Left ventricle myocardium inferior (tissue), 1 donor: ENCODE data around the gene CELSR2. TPM values are rescaled to one million over a fixed set of nuclear protein-coding genes. Genes with fewer than 3 reads are reported as not detected.
A peak's percentile ranks its signal among the peaks of the same experiment; 100 is the strongest.

Experiments used
- DNase-seq: peaks from one replicate; pipeline ENCODE4 v3.0.0-alpha.2; 2020
- H3K27ac ChIP-seq: fragments of 200-600 bp; replicated peaks from 2 replicates; pipeline ENCODE4 v1.8.0; 2021
- H3K27me3 ChIP-seq: fragments of 200-600 bp; 2 replicates; pipeline ENCODE4 v1.8.0; 2021; ENCODE audit warnings: low read depth
- H3K36me3 ChIP-seq: fragments of 200-600 bp; 2 replicates; pipeline ENCODE4 v1.8.0; 2021
- H3K4me1 ChIP-seq: fragments of 200-600 bp; 2 replicates; pipeline ENCODE4 v1.8.0; 2021
- H3K4me3 ChIP-seq: fragments of 200-600 bp; 2 replicates; pipeline ENCODE4 v1.8.0; 2021; ENCODE audit warnings: mild to moderate bottlenecking, moderate library complexity
- H3K9me3 ChIP-seq: fragments of 200-600 bp; replicated peaks from 2 replicates; pipeline ENCODE4 v1.8.0; 2021
- intact Hi-C: fragments of 100-400 bp; cut with micrococcal nuclease; formaldehyde crosslinking; loops from one replicate; pipeline ENCODE4 v1.11.0; 2022
- total RNA-seq: library from RNA; stranded (reverse); fragmentation: NEBNext Ultra II Directional; extraction: Animal tissue kit (Norgen Biotek cat#: 25700); gene quantifications from one replicate; pipeline ENCODE4 v1.2.1, GENCODE V29; 2021
- TF ChIP-seq, protein P1 (sequence below): fragments of 200-600 bp; IDR thresholded peaks from 2 replicates; pipeline ENCODE4 v1.8.0; 2021; ENCODE audit warnings: antibody characterized with exemption, mild to moderate bottlenecking, borderline replicate concordance
- donor health status: DM: no; HTN: yes; CAD: no; lungs with severe emphysema.

CELSR2 gene
- total RNA-seq, 1 donor from 2014 or later, result 4.2 TPM

DNA sequence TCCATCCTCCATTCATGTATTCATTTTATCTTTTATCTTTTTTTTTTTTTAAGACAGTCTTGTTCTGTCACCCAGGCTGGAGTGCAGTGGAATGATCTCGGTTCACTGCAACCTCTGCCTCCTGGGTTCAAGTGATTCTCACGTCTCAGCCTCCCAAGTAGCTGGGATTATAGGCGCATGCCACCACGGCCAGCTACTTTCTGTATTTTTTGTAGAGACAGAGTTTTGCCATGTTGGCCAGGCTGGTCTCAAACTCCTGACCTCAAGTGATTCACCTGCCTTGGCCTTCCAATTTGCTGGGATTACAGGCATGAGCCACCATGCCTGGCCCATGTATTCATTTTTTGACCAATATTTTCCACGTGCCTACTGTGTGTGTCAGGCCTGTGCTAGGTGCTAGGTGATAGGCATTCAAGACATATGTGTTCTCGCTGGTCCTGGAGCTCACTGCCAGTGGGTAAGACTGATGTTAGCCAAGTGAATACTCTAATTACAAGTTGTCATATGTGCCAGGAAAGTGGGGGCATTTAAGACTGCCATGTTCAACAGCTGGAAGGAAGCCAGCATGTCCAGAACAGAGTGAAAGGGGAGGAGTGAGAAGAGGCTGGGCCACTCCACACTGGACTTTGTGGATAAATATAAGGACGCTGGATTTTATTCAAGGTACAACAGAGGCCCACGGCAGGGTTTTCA, 5.3 kb upstream of the CELSR2 start:
- Histone ChIP-seq H3K27ac (no peak overlapping the region), H3K36me3 (peaks cover 2% of the 10 kb centered on the region), H3K4me3 (no peak overlapping the region), H3K27me3 (peaks cover 29% of the 10 kb centered on the region), H3K9me3 (no peaks in the 10 kb centered on the region), H3K4me1 (peaks cover 32% of the 10 kb centered on the region)
- intact Hi-C loops, result no loop called here
- DNase-seq, result no peak
- TF ChIP-seq, protein P1, sequence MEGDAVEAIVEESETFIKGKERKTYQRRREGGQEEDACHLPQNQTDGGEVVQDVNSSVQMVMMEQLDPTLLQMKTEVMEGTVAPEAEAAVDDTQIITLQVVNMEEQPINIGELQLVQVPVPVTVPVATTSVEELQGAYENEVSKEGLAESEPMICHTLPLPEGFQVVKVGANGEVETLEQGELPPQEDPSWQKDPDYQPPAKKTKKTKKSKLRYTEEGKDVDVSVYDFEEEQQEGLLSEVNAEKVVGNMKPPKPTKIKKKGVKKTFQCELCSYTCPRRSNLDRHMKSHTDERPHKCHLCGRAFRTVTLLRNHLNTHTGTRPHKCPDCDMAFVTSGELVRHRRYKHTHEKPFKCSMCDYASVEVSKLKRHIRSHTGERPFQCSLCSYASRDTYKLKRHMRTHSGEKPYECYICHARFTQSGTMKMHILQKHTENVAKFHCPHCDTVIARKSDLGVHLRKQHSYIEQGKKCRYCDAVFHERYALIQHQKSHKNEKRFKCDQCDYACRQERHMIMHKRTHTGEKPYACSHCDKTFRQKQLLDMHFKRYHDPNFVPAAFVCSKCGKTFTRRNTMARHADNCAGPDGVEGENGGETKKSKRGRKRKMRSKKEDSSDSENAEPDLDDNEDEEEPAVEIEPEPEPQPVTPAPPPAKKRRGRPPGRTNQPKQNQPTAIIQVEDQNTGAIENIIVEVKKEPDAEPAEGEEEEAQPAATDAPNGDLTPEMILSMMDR, result no peak

DNA sequence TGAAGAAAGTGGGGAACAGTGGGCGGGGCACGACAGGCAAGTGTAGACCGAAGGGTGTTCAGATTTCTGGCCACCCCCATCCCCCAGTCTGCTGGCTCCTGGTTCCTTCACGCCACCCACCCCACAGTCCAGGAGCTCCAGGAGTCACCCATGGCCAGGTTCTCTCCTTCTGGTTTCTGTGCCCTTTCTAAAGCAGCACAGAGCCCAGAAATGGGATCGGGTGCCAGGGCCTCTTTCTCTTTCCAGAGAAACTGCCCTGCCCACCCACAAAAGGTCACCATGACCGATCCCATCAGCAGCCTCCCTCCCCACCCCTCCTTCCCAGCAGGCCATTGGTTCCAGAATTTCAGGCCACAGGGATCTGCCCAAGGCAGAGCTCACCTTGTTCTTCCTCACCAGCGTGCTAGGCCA, 3.2 kb upstream of the CELSR2 start:
- no peaks in the 10 kb centered on the region for H3K36me3 ChIP-seq
- TF ChIP-seq, protein P1, result no peak
- H3K27me3 ChIP-seq, result peaks cover 42% of the 10 kb centered on the region
- no peak for DNase-seq
- no peaks in the 10 kb centered on the region for H3K9me3 ChIP-seq
- no peak overlapping the region for H3K27ac ChIP-seq
- intact Hi-C loops, result no loop called here
- H3K4me1 ChIP-seq, result peaks cover 31% of the 10 kb centered on the region
- H3K4me3 ChIP-seq, result no peak overlapping the region

- DNase-seq, result no peak
- Histone ChIP-seq H3K4me3 (no peak overlapping the region), H3K27ac (no peak overlapping the region), H3K9me3 (no peaks in the 10 kb centered on the region), H3K27me3 (peaks cover 42% of the 10 kb centered on the region), H3K36me3 (no peaks in the 10 kb centered on the region), H3K4me1 (peaks cover 16% of the 10 kb centered on the region)
- TF ChIP-seq, protein P1, result no peak
- intact Hi-C loops, result no loop called here
These were observed 1.7 kb upstream of the CELSR2 start for GRCh38 chr1:109247401-109248365.

DNA sequence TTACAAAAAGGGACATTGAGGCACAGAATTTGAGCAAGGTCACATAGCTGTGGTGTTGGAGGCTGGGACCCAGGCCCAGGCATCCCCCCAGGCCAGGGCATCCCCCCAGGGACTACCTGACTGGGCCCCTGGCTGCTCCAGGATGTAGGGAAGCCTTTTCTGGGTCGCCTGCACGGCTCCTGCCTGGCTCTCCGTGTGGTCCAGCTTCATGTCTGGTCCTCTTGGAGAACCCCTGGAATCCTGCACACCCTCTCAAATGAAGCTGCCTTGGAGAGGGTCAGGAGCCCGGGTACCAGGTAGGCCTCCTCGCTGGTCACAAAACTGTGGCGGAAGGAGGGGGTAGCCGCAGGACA, 919 bp upstream of the CELSR2 start:
- H3K4me1 ChIP-seq, result peaks cover 18% of the 10 kb centered on the region
- no peak for DNase-seq
- no peaks in the 10 kb centered on the region for H3K36me3 ChIP-seq
- H3K9me3 ChIP-seq, result no peaks in the 10 kb centered on the region
- no peak overlapping the region for H3K27ac ChIP-seq
- H3K4me3 ChIP-seq, result no peak overlapping the region
- TF ChIP-seq, protein P1, result no peak
- intact Hi-C loops, result no loop called here
- peaks cover 42% of the 10 kb centered on the region for H3K27me3 ChIP-seq

DNA sequence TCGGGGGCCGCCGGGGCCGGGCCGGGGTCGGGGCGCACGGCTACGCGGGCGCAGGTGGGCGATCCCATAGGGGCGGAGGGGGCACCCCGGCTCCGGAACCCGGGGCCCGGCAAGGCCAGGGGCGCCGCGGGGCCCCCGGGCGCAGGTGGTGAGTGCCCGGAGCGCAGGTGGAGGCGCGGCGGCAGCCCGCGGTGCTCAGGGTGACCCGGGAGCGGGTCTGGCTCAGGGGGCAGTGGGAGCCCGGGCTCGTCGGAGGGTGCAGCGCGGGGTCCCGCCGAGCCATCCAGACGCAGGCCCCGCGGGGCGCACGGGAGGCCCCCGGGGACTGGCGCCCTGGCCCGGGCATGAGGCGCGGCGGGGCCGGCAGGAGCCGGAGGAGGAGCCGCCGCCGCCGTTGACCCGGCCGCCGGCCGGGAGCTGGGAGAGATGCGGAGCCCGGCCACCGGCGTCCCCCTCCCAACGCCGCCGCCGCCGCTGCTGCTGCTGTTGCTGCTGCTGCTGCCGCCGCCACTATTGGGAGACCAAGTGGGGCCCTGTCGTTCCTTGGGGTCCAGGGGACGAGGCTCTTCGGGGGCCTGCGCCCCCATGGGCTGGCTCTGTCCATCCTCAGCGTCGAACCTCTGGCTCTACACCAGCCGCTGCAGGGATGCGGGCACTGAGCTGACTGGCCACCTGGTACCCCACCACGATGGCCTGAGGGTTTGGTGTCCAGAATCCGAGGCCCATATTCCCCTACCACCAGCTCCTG, 489 bp downstream of the CELSR2 start:
- Histone ChIP-seq H3K27ac (peak overlapping the region; percentile 19), H3K4me3 (peak overlapping the region; percentile 73), H3K36me3 (no peaks in the 10 kb centered on the region), H3K4me1 (peaks cover 32% of the 10 kb centered on the region), H3K9me3 (no peaks in the 10 kb centered on the region), H3K27me3 (peaks cover 42% of the 10 kb centered on the region)
- intact Hi-C loops, result no loop called here
- no peak for DNase-seq
- TF ChIP-seq, protein P1, result no peak
